Frontal cortex (tissue), 4 donors: Measurements from ENCODE around the gene ATP6V0E1. TPM values are rescaled to one million over a fixed set of nuclear protein-coding genes. Genes with fewer than 3 reads are reported as not detected.

Experiments used
- DNase-seq, 2 donors: peaks; one replicate each; pipeline ENCODE4 v3.0.0; 2012; ENCODE audit warnings: low spot score in 2 of 2
- FAIRE-seq: peaks from 2 replicates; lab custom pipeline; 2012; peaks lifted over from hg19 to GRCh38; lab: Jason Lieb, UNC
- total RNA-seq: library from RNA; depleted of rRNA; stranded (reverse); fragments of >200 nt; gene quantifications from one replicate; pipeline ENCODE4 v1.2.3, GENCODE V29; 2014
- donor health status: control.
- donor health status: control.
- donor health status: control.

ATP6V0E1 gene
- total RNA-seq: 35.1 TPM

GRCh38 chr5:172983542-172984243 lies at the start of gene ATP6V0E1:
TSS of gene ATP6V0E1 (plus strand) at chr5:172983771. CDS start at chr5:172983861, 90 bp downstream.
- DNase-seq: peak; percentile 93 to 96
- no peak for FAIRE-seq

GRCh38 chr5:172935096-172935495 lies 48.5 kb upstream of the ATP6V0E1 start:
- no peak for DNase-seq

GRCh38 chr5:172936401-172936800 lies 47.2 kb upstream of the ATP6V0E1 start:
- no peak for DNase-seq
- no peak for FAIRE-seq

More at GRCh38 chr5:172935096-172935495, 48.5 kb upstream of the ATP6V0E1 start:
- no peak for FAIRE-seq

- no peak for DNase-seq
- FAIRE-seq: no peak
These were observed 44.5 kb upstream of the ATP6V0E1 start for GRCh38 chr5:172939071-172939470.

GRCh38 chr5:172939611-172940267 lies 43.8 kb upstream of the ATP6V0E1 start:
- FAIRE-seq: no peak
- peak in 1 of 2 donors; percentile 66 for DNase-seq

- DNase-seq: no peak
- FAIRE-seq: no peak
These were observed 43.1 kb upstream of the ATP6V0E1 start for GRCh38 chr5:172940268-172941066.

GRCh38 chr5:172941067-172941516 lies 42.5 kb upstream of the ATP6V0E1 start:
- FAIRE-seq (no peak), DNase-seq (no peak)

GRCh38 chr5:172942556-172942955 lies 41.0 kb upstream of the ATP6V0E1 start:
- DNase-seq (no peak), FAIRE-seq (no peak)

GRCh38 chr5:172943283-172943841 lies 40.2 kb upstream of the ATP6V0E1 start:
- DNase-seq: no peak
- no peak for FAIRE-seq

GRCh38 chr5:172943906-172944305 lies 39.7 kb upstream of the ATP6V0E1 start:
- FAIRE-seq: no peak

GRCh38 chr5:172944741-172945140 lies 38.8 kb upstream of the ATP6V0E1 start:
- DNase-seq (no peak), FAIRE-seq (no peak)

More at GRCh38 chr5:172943906-172944305, 39.7 kb upstream of the ATP6V0E1 start:
- no peak for DNase-seq

- no peak for DNase-seq
- no peak for FAIRE-seq
These were observed 38.4 kb upstream of the ATP6V0E1 start for GRCh38 chr5:172945151-172945550.

GRCh38 chr5:172946146-172946545 lies 37.4 kb upstream of the ATP6V0E1 start:
- DNase-seq: no peak

GRCh38 chr5:172949426-172949825 lies 34.1 kb upstream of the ATP6V0E1 start:
- FAIRE-seq (no peak), DNase-seq (no peak)

More at GRCh38 chr5:172946146-172946545, 37.4 kb upstream of the ATP6V0E1 start:
- FAIRE-seq: no peak

GRCh38 chr5:172950176-172950965 lies 33.2 kb upstream of the ATP6V0E1 start:
- DNase-seq: no peak
- no peak for FAIRE-seq

GRCh38 chr5:172951371-172952033 lies 32.1 kb upstream of the ATP6V0E1 start:
- FAIRE-seq (no peak), DNase-seq (no peak)

GRCh38 chr5:172952034-172952511 lies 31.5 kb upstream of the ATP6V0E1 start:
- DNase-seq (no peak), FAIRE-seq (no peak)

GRCh38 chr5:172953776-172954675 lies 29.5 kb upstream of the ATP6V0E1 start:
- FAIRE-seq (no peak), DNase-seq (no peak)
